MCF 10A (cell line): ENCODE data around the gene C16orf96. TPM values are rescaled to one million over a fixed set of nuclear protein-coding genes. Genes with fewer than 3 reads are reported as not detected.
"Not testable (repeated sequence)": the region's sequence is repeated elsewhere in the genome, so short reads cannot be mapped to it uniquely, and the experiment has no call there.

ENCODE experiments used
- BruUV-seq: library from RNA; stranded (reverse); fragments of 400-500 nt; replicated peaks from 2 replicates; lab custom pipeline; 2021; lab: Mats Ljungman, UMichigan
- CTCF ChIA-PET: fragments of 300-600 bp; sonication (Branson Sonifier 250); formaldehyde crosslinking; extraction: SDS; loops from one replicate; lab custom pipeline; 2021; ENCODE audit warnings: antibody characterized with exemption, inconsistent platforms; lab: Yijun Ruan, JAX
- POLR2A ChIA-PET: fragments of 300-600, 350-650 bp; sonication (Branson Sonifier 250); formaldehyde crosslinking; extraction: SDS; loops from one replicate; lab custom pipeline; 2020; ENCODE audit warnings: antibody characterized with exemption, inconsistent platforms; lab: Yijun Ruan, JAX
- DNase-seq: peaks from one replicate; pipeline ENCODE4 v3.0.0-alpha.2; 2018; ENCODE audit not compliant: unreplicated experiment
- H3K27ac Mint-ChIP-seq: one replicate; pipeline ENCODE4 v1.8.0; 2022; ENCODE audit warnings: mild to moderate bottlenecking, low read depth, mixed read lengths; ENCODE audit not compliant: unreplicated experiment
- H3K27me3 Mint-ChIP-seq: one replicate; pipeline ENCODE4 v1.8.0; 2022; ENCODE audit warnings: mixed read lengths; ENCODE audit not compliant: insufficient read depth, unreplicated experiment
- H3K36me3 Mint-ChIP-seq: one replicate; pipeline ENCODE4 v1.8.0; 2022; ENCODE audit warnings: mild to moderate bottlenecking, moderate library complexity, mixed read lengths; ENCODE audit not compliant: insufficient read depth, unreplicated experiment
- H3K4me1 Mint-ChIP-seq: one replicate; pipeline ENCODE4 v1.8.0; 2022; ENCODE audit warnings: mixed read lengths; ENCODE audit not compliant: insufficient read depth, unreplicated experiment
- H3K4me3 Mint-ChIP-seq: one replicate; pipeline ENCODE4 v1.8.0; 2022; ENCODE audit warnings: mild to moderate bottlenecking, moderate library complexity, mixed read lengths; ENCODE audit not compliant: unreplicated experiment
- H3K9me3 Mint-ChIP-seq: one replicate; pipeline ENCODE4 v1.8.0; 2022; ENCODE audit warnings: mixed read lengths; ENCODE audit not compliant: unreplicated experiment
- CTCF ChIP-seq: fragments of 200-600 bp; IDR thresholded peaks from one replicate; pipeline ENCODE4 v1.8.0; 2022; ENCODE audit warnings: antibody characterized with exemption, mild to moderate bottlenecking; ENCODE audit not compliant: unreplicated experiment
- intact Hi-C: fragments of 100-400 bp; cut with micrococcal nuclease; formaldehyde crosslinking; loops from 2 replicates; pipeline ENCODE4 v1.14.1; 2022
- total RNA-seq: library from RNA; stranded (reverse); gene quantifications from 2 replicates; pipeline ENCODE4 v1.2.3, GENCODE V29; 2022

The C16orf96 gene
- total RNA-seq, 1 experiment from 2014 or later: not detected

- CTCF ChIA-PET: interaction anchor here (1.0 to 1.7 kb wide), 2 partner anchors 18 to 19 kb away, joined by 3 to 5 read pairs; no protein-coding TSS in a partner anchor
- intact Hi-C loops: no loop called here
- DNase-seq: no peak
- BruUV-seq: no TSS peak
- no peak for TF ChIP-seq CTCF
- Mint-ChIP-seq H3K4me3 (no peak overlapping the region), H3K27me3 (no peaks in the 10 kb centered on the region), H3K36me3 (no peaks in the 10 kb centered on the region), H3K4me1 (no peaks in the 10 kb centered on the region), H3K27ac (no peak overlapping the region), H3K9me3 (no peaks in the 10 kb centered on the region)
- POLR2A ChIA-PET: no interaction called here
Observed at GRCh38 chr16:4566144-4566543, 10.0 kb downstream of the C16orf96 start.

DNA sequence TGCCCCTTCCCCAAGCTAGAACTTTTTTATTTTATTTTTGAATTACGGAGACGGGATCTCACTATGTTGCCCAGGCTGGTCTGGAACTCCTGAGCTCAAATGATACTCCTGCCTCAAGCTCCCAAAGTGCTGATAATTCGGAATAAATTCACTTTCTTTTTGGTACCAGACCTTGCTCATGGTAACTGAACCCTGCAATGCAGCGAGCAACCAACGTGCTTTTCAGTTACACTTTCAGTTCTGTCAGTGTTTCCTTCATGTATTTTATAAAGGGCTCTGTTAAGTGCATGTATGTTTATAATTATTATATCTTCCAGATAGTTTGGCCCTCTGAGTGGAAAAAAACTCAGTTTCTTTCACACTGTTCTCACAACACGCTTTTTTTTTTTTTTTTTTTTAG is 13.9 kb downstream of the C16orf96 start:
- Mint-ChIP-seq H3K27me3 (no peaks in the 10 kb centered on the region), H3K27ac (no peak overlapping the region), H3K9me3 (no peaks in the 10 kb centered on the region), H3K36me3 (no peaks in the 10 kb centered on the region), H3K4me1 (no peaks in the 10 kb centered on the region), H3K4me3 (no peak overlapping the region)
- CTCF ChIA-PET: interaction anchor here (0.7 to 1.2 kb wide), 4 partner anchors 14 to 31 kb away, joined by 3 to 4 read pairs (median 4); partner anchors contain the start of genes C16orf96 and CDIP1
- POLR2A ChIA-PET: no interaction called here
- no peak for TF ChIP-seq CTCF
- BruUV-seq: no TSS peak
- intact Hi-C loops: no loop called here
- no peak for DNase-seq

DNA sequence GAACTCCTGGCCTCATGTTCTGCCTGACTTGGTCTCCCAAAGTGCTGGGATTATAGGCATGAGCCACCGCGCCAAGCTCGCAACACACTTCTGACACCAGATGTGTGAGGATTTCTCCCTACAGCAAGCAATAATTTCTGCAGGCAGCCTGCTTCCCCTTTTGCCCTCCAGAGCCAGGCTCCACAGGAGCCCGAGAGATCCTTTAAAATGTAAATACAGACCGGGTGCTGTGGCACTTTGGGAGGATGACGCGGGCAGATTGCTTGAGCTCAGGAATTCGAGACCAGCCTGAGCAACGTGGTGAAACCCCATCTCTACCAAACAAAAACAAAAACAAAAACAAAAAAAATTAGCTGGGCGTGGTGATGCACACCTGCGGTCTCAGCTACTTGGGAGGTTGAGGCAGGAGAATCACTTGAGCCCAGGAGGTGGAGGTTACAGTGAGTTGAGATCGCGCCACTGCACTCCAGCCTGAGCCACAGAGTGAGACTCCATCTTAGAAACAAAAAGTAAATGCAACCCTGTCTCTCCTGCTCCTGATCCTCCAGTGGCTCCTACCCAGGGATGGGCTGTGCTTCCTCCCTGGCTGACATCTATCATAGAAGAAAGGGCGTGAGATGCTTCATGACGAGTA is 14.7 kb downstream of the C16orf96 start:
- BruUV-seq: no TSS peak
- POLR2A ChIA-PET: no interaction called here
- intact Hi-C loops: no loop called here
- Mint-ChIP-seq H3K36me3 (no peaks in the 10 kb centered on the region), H3K4me3 (no peak overlapping the region), H3K4me1 (no peaks in the 10 kb centered on the region), H3K27me3 (no peaks in the 10 kb centered on the region), H3K9me3 (no peaks in the 10 kb centered on the region), H3K27ac (no peak overlapping the region)
- DNase-seq: no peak
- CTCF ChIA-PET: interaction anchor here (1.0 to 1.2 kb wide), 2 partner anchors 14 kb away, joined by 3 to 4 read pairs; partner anchors contain the start of gene C16orf96
- TF ChIP-seq CTCF: no peak

DNA sequence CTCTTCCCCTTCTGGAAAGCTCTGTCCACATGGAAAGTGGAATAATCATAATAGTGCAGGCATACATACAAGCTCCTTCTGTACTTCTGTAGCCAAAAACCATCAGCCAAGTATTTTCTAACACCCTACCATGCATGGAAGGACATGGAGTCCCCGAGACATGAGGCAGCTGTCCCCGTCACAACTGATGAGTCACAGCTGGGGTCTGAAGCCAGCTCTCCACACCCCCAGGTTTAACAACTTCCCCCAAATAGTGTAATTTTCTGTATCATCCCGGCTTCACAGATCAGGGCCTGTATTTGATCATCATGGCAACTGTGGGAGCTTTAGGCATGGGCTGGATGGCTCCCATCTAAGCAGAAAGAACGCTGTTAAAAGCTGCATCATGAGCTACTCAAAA is 16.6 kb downstream of the C16orf96 start:
- H3K27ac Mint-ChIP-seq: no peak overlapping the region
- H3K4me3 Mint-ChIP-seq: no peak overlapping the region
- POLR2A ChIA-PET: no interaction called here
- DNase-seq: no peak
- H3K27me3 Mint-ChIP-seq: no peaks in the 10 kb centered on the region
- H3K4me1 Mint-ChIP-seq: no peaks in the 10 kb centered on the region
- no TSS peak for BruUV-seq
- intact Hi-C loops: no loop called here
- H3K9me3 Mint-ChIP-seq: no peaks in the 10 kb centered on the region
- no peak for TF ChIP-seq CTCF
- no peaks in the 10 kb centered on the region for H3K36me3 Mint-ChIP-seq
- CTCF ChIA-PET: interaction anchor here (0.9 to 1.9 kb wide), 5 partner anchors 11 to 66 kb away, joined by 3 to 9 read pairs (median 4); no protein-coding TSS in a partner anchor

GRCh38 chr16:4573926-4574325 is 17.8 kb downstream of the C16orf96 start:
- POLR2A ChIA-PET, H3K36me3 Mint-ChIP-seq, H3K4me1 Mint-ChIP-seq, H3K4me3 Mint-ChIP-seq, BruUV-seq, H3K27ac Mint-ChIP-seq, H3K27me3 Mint-ChIP-seq, intact Hi-C loops, DNase-seq, H3K9me3 Mint-ChIP-seq: not testable (repeated sequence)
- CTCF ChIA-PET: interaction anchor here (0.9 to 1.6 kb wide), 3 partner anchors 25 to 157 kb away, joined by 3 to 5 read pairs (median 4); no protein-coding TSS in a partner anchor
